ENCODE measurements around the gene EIF3J. TPM values are rescaled to one million over a fixed set of nuclear protein-coding genes. Genes with fewer than 3 reads are reported as not detected.

Gene EIF3J
- total and polyA plus RNA-seq, 3 donors from 2014 or later = 33.4 to 65.6 (median 60.3) TPM

GRCh38 chr15:44566155-44566540, 29.2 kb downstream of the EIF3J start:
- Histone ChIP-seq H3K4me1 (no peaks in the 10 kb centered on the region), H3K36me3 (ENCODE audit: low read depth, missing control alignments) (no peaks in the 10 kb centered on the region), H3K9me3 (no peaks in the 10 kb centered on the region), H3K27ac (no peak overlapping the region), H3K27me3 (no peaks in the 10 kb centered on the region), H3K4me3 (no peak overlapping the region)
- no peak for DNase-seq
- 82 to 87% methylated on average over 4 of the region's 4 CpGs for WGBS, 2 donors
- intact Hi-C loops (cut with DNase I; ENCODE audit: low total_unique reads) = no loop called here
- TF ChIP-seq, protein P1, sequence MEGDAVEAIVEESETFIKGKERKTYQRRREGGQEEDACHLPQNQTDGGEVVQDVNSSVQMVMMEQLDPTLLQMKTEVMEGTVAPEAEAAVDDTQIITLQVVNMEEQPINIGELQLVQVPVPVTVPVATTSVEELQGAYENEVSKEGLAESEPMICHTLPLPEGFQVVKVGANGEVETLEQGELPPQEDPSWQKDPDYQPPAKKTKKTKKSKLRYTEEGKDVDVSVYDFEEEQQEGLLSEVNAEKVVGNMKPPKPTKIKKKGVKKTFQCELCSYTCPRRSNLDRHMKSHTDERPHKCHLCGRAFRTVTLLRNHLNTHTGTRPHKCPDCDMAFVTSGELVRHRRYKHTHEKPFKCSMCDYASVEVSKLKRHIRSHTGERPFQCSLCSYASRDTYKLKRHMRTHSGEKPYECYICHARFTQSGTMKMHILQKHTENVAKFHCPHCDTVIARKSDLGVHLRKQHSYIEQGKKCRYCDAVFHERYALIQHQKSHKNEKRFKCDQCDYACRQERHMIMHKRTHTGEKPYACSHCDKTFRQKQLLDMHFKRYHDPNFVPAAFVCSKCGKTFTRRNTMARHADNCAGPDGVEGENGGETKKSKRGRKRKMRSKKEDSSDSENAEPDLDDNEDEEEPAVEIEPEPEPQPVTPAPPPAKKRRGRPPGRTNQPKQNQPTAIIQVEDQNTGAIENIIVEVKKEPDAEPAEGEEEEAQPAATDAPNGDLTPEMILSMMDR (IDR thresholded peaks at IDR 0.05) = no peak
- no peak for TF ChIP-seq POLR2A (IDR thresholded peaks at IDR 0.05)

- no peak for DNase-seq
- H3K4me1 ChIP-seq = no peaks in the 10 kb centered on the region
- H3K27me3 ChIP-seq = no peaks in the 10 kb centered on the region
- H3K4me3 ChIP-seq = no peak overlapping the region
- no peak overlapping the region for H3K27ac ChIP-seq
- H3K36me3 ChIP-seq (ENCODE audit: low read depth, missing control alignments) = no peaks in the 10 kb centered on the region
- intact Hi-C loops (cut with DNase I; ENCODE audit: low total_unique reads) = no loop called here
- TF ChIP-seq, protein P1 (IDR thresholded peaks at IDR 0.05) = no peak
- TF ChIP-seq POLR2A (IDR thresholded peaks at IDR 0.05) = no peak
- H3K9me3 ChIP-seq = no peaks in the 10 kb centered on the region
- 88 to 100% methylated on average over 3 of the region's 3 CpGs for WGBS, 2 donors
Measured at GRCh38 chr15:44568338-44568737, 31.4 kb downstream of the EIF3J start.

GRCh38 chr15:44569316-44569715, 32.4 kb downstream of the EIF3J start:
- intact Hi-C loops (cut with DNase I; ENCODE audit: low total_unique reads) = no loop called here
- H3K36me3 ChIP-seq (ENCODE audit: low read depth, missing control alignments) = no peaks in the 10 kb centered on the region

GRCh38 chr15:44570361-44570760, 33.4 kb downstream of the EIF3J start:
- H3K36me3 ChIP-seq (ENCODE audit: low read depth, missing control alignments) = no peaks in the 10 kb centered on the region
- no peak for TF ChIP-seq POLR2A (IDR thresholded peaks at IDR 0.05)
- TF ChIP-seq, protein P1 (IDR thresholded peaks at IDR 0.05) = no peak
- intact Hi-C loops (cut with DNase I; ENCODE audit: low total_unique reads) = no loop called here

More at GRCh38 chr15:44569316-44569715, 32.4 kb downstream of the EIF3J start:
- no peak overlapping the region for H3K4me3 ChIP-seq
- WGBS, 2 donors = 88 to 92% methylated on average over 4 of the region's 4 CpGs
- H3K27me3 ChIP-seq = no peaks in the 10 kb centered on the region
- TF ChIP-seq, protein P1 (IDR thresholded peaks at IDR 0.05) = no peak
- no peak for TF ChIP-seq POLR2A (IDR thresholded peaks at IDR 0.05)
- no peaks in the 10 kb centered on the region for H3K9me3 ChIP-seq
- DNase-seq = no peak
- no peaks in the 10 kb centered on the region for H3K4me1 ChIP-seq
- no peak overlapping the region for H3K27ac ChIP-seq

GRCh38 chr15:44573386-44573785, 36.4 kb downstream of the EIF3J start:
- TF ChIP-seq, protein P1 (IDR thresholded peaks at IDR 0.05) = no peak
- TF ChIP-seq POLR2A (IDR thresholded peaks at IDR 0.05) = no peak
- 82 to 84% methylated on average over 4 to 6 of the region's 6 CpGs for WGBS, 2 donors
- intact Hi-C loops (cut with DNase I; ENCODE audit: low total_unique reads) = no loop called here
- Histone ChIP-seq H3K27me3 (no peaks in the 10 kb centered on the region), H3K27ac (no peak overlapping the region), H3K4me1 (no peaks in the 10 kb centered on the region), H3K4me3 (no peak overlapping the region), H3K36me3 (ENCODE audit: low read depth, missing control alignments) (no peaks in the 10 kb centered on the region), H3K9me3 (no peaks in the 10 kb centered on the region)
- no peak for DNase-seq

More at GRCh38 chr15:44570361-44570760, 33.4 kb downstream of the EIF3J start:
- 91 to 98% methylated on average over 4 of the region's 4 CpGs for WGBS, 2 donors
- Histone ChIP-seq H3K27ac (no peak overlapping the region), H3K4me3 (no peak overlapping the region), H3K27me3 (no peaks in the 10 kb centered on the region), H3K4me1 (no peaks in the 10 kb centered on the region), H3K9me3 (no peaks in the 10 kb centered on the region)
- no peak for DNase-seq

Data from testis (tissue), 3 donors.